Testis (tissue), 2 donors: Measurements from ENCODE around the gene PPP1R37.

Experiments
- CTCF ChIP-seq, 3 experiments: fragments of 450-650 bp in 2 of 3; fragments of 200-600 bp in 1 of 3; sonication (generic) in 1 of 3; IDR thresholded peaks; one replicate each; pipeline ENCODE4 v1.5.1; 2016 to 2019; ENCODE audit warnings: antibody characterized with exemption in 3 of 3, mild to moderate bottlenecking in 2 of 3, moderate library complexity in 1 of 3
- POLR2A ChIP-seq: fragments of 450-650 bp; IDR thresholded peaks from one replicate; pipeline ENCODE4 v1.6.1; 2017; ENCODE audit warnings: antibody characterized with exemption, mild to moderate bottlenecking, moderate library complexity

GRCh38 chr19:45137179-45137761, 44.3 kb downstream of the PPP1R37 start:
- TF ChIP-seq POLR2A (no peak), CTCF (IDR thresholded peaks at IDR 0.05) (no peak)
